B cell (primary cell): ENCODE results near the gene TADA1. TPM values are rescaled to one million over a fixed set of nuclear protein-coding genes. Genes with fewer than 3 reads are reported as not detected.

Source experiments
- ATAC-seq: fragments of 200-7000 bp; cut with Tn5 transposase; one replicate; pipeline ENCODE4 v1.10.0; 2021; ENCODE audit warnings: low read depth, mild to moderate bottlenecking, moderate number of reproducible peaks, moderate library complexity
- CTCF ChIA-PET: fragments of 350-600 bp; sonication (Branson Sonifier 250); formaldehyde crosslinking; loops from one replicate; lab custom pipeline; 2021; ENCODE audit warnings: antibody characterized with exemption, inconsistent platforms; lab: Charles Lee
- POLR2A ChIA-PET: fragments of 350-600 bp; sonication (Branson Sonifier 250); formaldehyde crosslinking; loops from one replicate; lab custom pipeline; 2021; ENCODE audit warnings: antibody characterized with exemption; lab: Charles Lee
- DNase-seq: peaks from one replicate; pipeline ENCODE4 v3.0.0; 2013
- H2AFZ ChIP-seq: 2 replicates; pipeline ENCODE4 v1.6.1; 2012; ENCODE audit warnings: mild to moderate bottlenecking, low read depth, low read length; ENCODE audit not compliant: insufficient read depth, poor library complexity, severe bottlenecking
- H3K27ac ChIP-seq, 2 donors: 1 replicate in 1 of 2; 2 replicates in 1 of 2; pipeline ENCODE4 v1.5.1; 2012 to 2013; ENCODE audit warnings: low read length in 2 of 2, mild to moderate bottlenecking in 2 of 2, moderate library complexity in 1 of 2
- H3K27me3 ChIP-seq, 4 experiments: fragments of 200-600 bp in 1 of 4; sonication (generic) in 1 of 4; replicated peaks in 1 of 4; 1 replicate in 2 of 4; 2 replicates in 2 of 4; pipeline versions ENCODE4 v1.6.1 to v1.7.0; 2013 to 2016; ENCODE audit warnings: low read length in 3 of 4, mild to moderate bottlenecking in 2 of 4, mixed read lengths in 1 of 4, moderate library complexity in 1 of 4; ENCODE audit not compliant: insufficient read depth in 4 of 4, control insufficient read depth in 3 of 4; ENCODE audit errors: control extremely low read depth in 1 of 4
- H3K36me3 ChIP-seq, 2 experiments: replicated peaks in 1 of 2; 1 replicate in 1 of 2; 2 replicates in 1 of 2; pipeline versions ENCODE4 v1.6.1 to v1.7.1; 2013; ENCODE audit warnings: low read length in 1 of 2; ENCODE audit not compliant: insufficient read depth in 2 of 2, control insufficient read depth in 1 of 2; ENCODE audit errors: control extremely low read depth in 1 of 2, extremely low read depth in 1 of 2
- H3K4me1 ChIP-seq, 2 donors: fragments of 200-600 bp in 1 of 2; sonication (generic) in 1 of 2; 1 replicate in 1 of 2; 2 replicates in 1 of 2; pipeline versions ENCODE4 v1.5.1 to v1.6.1; 2013 to 2017; ENCODE audit warnings: low read length in 2 of 2; ENCODE audit not compliant: control insufficient read depth in 2 of 2, insufficient read depth in 2 of 2
- H3K4me2 ChIP-seq: replicated peaks from 2 replicates; pipeline ENCODE3; 2012; ENCODE audit warnings: mild to moderate bottlenecking, low read depth, low read length; ENCODE audit not compliant: poor library complexity, severe bottlenecking
- H3K4me3 ChIP-seq, 5 experiments: fragments of 200-600 bp in 1 of 5; sonication (generic) in 1 of 5; 1 replicate in 3 of 5; 2 replicates in 2 of 5; pipeline versions ENCODE4 v1.5.1 to v1.7.0; 2011 to 2016; ENCODE audit warnings: low read length in 4 of 5, mild to moderate bottlenecking in 4 of 5, low read depth in 2 of 5, control low read depth in 1 of 5, moderate library complexity in 1 of 5; ENCODE audit not compliant: insufficient read depth in 1 of 5; ENCODE audit errors: control extremely low read depth in 1 of 5, extremely low read depth in 1 of 5
- H3K79me2 ChIP-seq: fragments of 200-600 bp; sonication (generic); one replicate; pipeline ENCODE4 v1.6.0; 2016; ENCODE audit warnings: low read length; ENCODE audit not compliant: control insufficient read depth, insufficient read depth
- H3K9ac ChIP-seq: fragments of 200-600 bp; sonication (generic); 2 replicates; pipeline ENCODE4 v1.6.1; 2017; ENCODE audit warnings: mild to moderate bottlenecking, low read length, moderate library complexity
- H3K9me3 ChIP-seq, 3 donors: one replicate each; pipeline versions ENCODE4 v1.6.1 to v1.7.1; 2013; ENCODE audit warnings: low read length in 2 of 3; ENCODE audit not compliant: control insufficient read depth in 2 of 3, insufficient read depth in 1 of 3; ENCODE audit errors: control extremely low read depth in 1 of 3
- H4K20me1 ChIP-seq: 2 replicates; pipeline ENCODE4 v1.6.0; 2012; ENCODE audit warnings: mild to moderate bottlenecking, low read length; ENCODE audit not compliant: insufficient read depth, control insufficient read depth, poor library complexity, severe bottlenecking
- H3K27ac Mint-ChIP-seq: one replicate; pipeline ENCODE4 v1.8.0; 2021; ENCODE audit warnings: mixed read lengths
- H3K27me3 Mint-ChIP-seq: one replicate; pipeline ENCODE4 v1.8.0; 2021; ENCODE audit warnings: mixed read lengths
- H3K4me1 Mint-ChIP-seq: one replicate; pipeline ENCODE4 v1.8.0; 2021; ENCODE audit warnings: mixed read lengths
- H3K4me3 Mint-ChIP-seq: one replicate; pipeline ENCODE4 v1.8.0; 2021; ENCODE audit warnings: mixed read lengths
- H3K9me3 Mint-ChIP-seq: one replicate; pipeline ENCODE4 v1.8.0; 2022; ENCODE audit warnings: mixed read lengths; ENCODE audit not compliant: insufficient read depth
- CTCF ChIP-seq: fragments of 200-600 bp; IDR thresholded peaks from one replicate; pipeline ENCODE4 v1.8.0; 2022; ENCODE audit warnings: antibody characterized with exemption, mild to moderate bottlenecking
- EZH2 ChIP-seq: IDR thresholded peaks from 2 replicates; pipeline ENCODE4 v1.6.1; 2012; ENCODE audit warnings: borderline replicate concordance, low read depth, mild to moderate bottlenecking, moderate library complexity, low read length; ENCODE audit not compliant: insufficient read depth, poor library complexity, severe bottlenecking
- WGBS: methylation state at CpG from one replicate; pipeline ENCODE4 v1.1.5; 2013; ENCODE audit warnings: missing lambda C conversion rate; ENCODE audit not compliant: insufficient coverage; 5-methylcytosine and 5-hydroxymethylcytosine counted together
- intact Hi-C: fragments of 100-400 bp; cut with micrococcal nuclease; formaldehyde crosslinking; loops from one replicate; pipeline ENCODE4 v1.10.0; 2022
- polyA plus RNA-seq: library from polyadenylated mRNA; depleted of rRNA; stranded (reverse); fragments of >200 nt; gene quantifications from 2 replicates; pipeline ENCODE4 v1.2.3, GENCODE V29; 2012
- total RNA-seq, 2 donors: library from RNA; stranded (reverse); fragments of 120-200 nt in 1 of 2; gene quantifications; 1 replicate in 1 of 2; 2 replicates in 1 of 2; pipeline versions ENCODE4 v1.2.3 to v1.2.4, GENCODE V29; 2013 to 2022

TADA1 gene
- total and polyA plus RNA-seq, 2 donors (not counting 1 experiment from before 2014, with no cell fraction given) = 12.0 to 12.9 TPM

DNA sequence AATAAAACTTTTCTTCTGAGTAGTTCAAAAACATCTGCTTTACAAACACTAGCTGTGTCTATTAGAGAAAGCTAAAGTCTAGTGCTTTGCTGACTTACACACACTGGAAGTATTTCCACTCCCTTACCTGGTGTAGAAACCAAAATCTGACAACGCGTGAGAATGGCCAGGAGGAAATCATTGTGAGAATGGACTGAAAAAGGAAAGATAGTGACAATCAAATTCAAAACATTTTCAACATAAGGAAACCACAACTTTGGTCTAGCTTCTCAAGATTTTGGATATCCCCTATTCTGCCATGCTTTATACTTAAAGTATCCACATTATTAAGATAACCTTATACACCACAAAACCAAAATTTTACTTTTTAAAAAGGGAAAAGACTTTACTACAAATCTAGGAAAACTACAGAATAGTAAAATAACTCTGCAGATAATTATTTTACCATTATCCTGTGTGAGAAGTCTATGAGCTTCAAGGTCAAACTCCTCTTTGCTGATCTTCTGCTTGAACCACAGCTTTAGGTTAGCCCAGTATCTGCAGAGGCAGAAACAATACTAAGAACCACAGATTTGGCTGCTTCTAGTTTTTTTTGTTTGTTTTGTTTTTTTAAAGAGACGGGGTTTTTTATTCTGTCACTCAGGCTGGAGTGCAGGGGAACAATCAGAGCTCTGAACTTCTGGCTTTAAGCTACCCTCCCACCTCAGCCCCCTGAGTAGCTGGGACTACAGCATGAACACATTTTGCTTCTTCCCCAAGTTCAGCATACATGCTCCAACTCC lies 6.6 kb downstream of the TADA1 start:
- H3K27ac ChIP-seq = no peak overlapping the region
- POLR2A ChIA-PET = interaction anchor here (0.5 to 0.8 kb wide), 2 partner anchors 8 to 175 kb away, joined by 3 to 5 read pairs; no protein-coding TSS in a partner anchor
- CTCF ChIA-PET = interaction anchor here (1.5 kb wide), 1 partner anchor 40 kb away, joined by 3 read pairs; no protein-coding TSS in a partner anchor
- H3K79me2 ChIP-seq = peaks cover 47% of the 10 kb centered on the region
- no peak overlapping the region for H3K4me2 ChIP-seq
- intact Hi-C loops = no loop called here
- Mint-ChIP-seq H3K9me3 (no peaks in the 10 kb centered on the region), H3K27me3 (no peaks in the 10 kb centered on the region), H3K4me3 (no peak overlapping the region), H3K27ac (no peak overlapping the region), H3K4me1 (peaks cover 19% of the 10 kb centered on the region)
- H3K36me3 ChIP-seq = peaks cover 7 to 25% of the 10 kb centered on the region in 2 experiments
- no peak overlapping the region for H2AFZ ChIP-seq
- no peaks in the 10 kb centered on the region for H3K9me3 ChIP-seq
- no peak for ATAC-seq
- H3K4me3 ChIP-seq = no peak overlapping the region
- H4K20me1 ChIP-seq = peaks cover 13% of the 10 kb centered on the region
- WGBS = no CpG with 5 or more reads among the region's 3 CpGs
- TF ChIP-seq CTCF (no peak), EZH2 (no peak)
- no peaks in the 10 kb centered on the region for H3K4me1 ChIP-seq
- H3K9ac ChIP-seq = no peak overlapping the region
- no peak for DNase-seq
- no peaks in the 10 kb centered on the region for H3K27me3 ChIP-seq

- POLR2A ChIA-PET = interaction anchor here (0.8 kb wide), 1 partner anchor 9 kb away, joined by 3 read pairs; no protein-coding TSS in a partner anchor
- WGBS = 85% methylated on average over 6 of the region's 7 CpGs
- Mint-ChIP-seq H3K4me1 (peaks cover 15% of the 10 kb centered on the region), H3K9me3 (no peaks in the 10 kb centered on the region), H3K4me3 (no peak overlapping the region), H3K27me3 (no peaks in the 10 kb centered on the region), H3K27ac (no peak overlapping the region)
- Histone ChIP-seq H3K27ac (no peak overlapping the region), H3K9me3 (no peaks in the 10 kb centered on the region), H3K79me2 (peaks cover 39% of the 10 kb centered on the region), H3K4me2 (no peak overlapping the region), H3K4me1 (no peaks in the 10 kb centered on the region), H3K9ac (no peak overlapping the region), H2AFZ (no peak overlapping the region), H3K4me3 (no peak overlapping the region), H3K36me3 (peaks cover 7 to 34% of the 10 kb centered on the region in 2 experiments), H3K27me3 (no peaks in the 10 kb centered on the region), H4K20me1 (peaks cover 13% of the 10 kb centered on the region)
- DNase-seq (no peak), ATAC-seq (no peak)
- CTCF ChIA-PET = interaction anchor here (1.5 kb wide), 1 partner anchor 41 kb away, joined by 3 read pairs; no protein-coding TSS in a partner anchor
- TF ChIP-seq CTCF (no peak), EZH2 (no peak)
- intact Hi-C loops = no loop called here
Measured at GRCh38 chr1:166868639-166869038, 7.4 kb downstream of the TADA1 start.
